ENCODE results near the gene BACE2. TPM values are rescaled to one million over a fixed set of nuclear protein-coding genes. Genes with fewer than 3 reads are reported as not detected.

The BACE2 gene
- total and polyA plus RNA-seq, 2 donors (not counting 3 experiments of a cell fraction or from before 2014, with no cell fraction given), result 113 to 184 TPM

DNA sequence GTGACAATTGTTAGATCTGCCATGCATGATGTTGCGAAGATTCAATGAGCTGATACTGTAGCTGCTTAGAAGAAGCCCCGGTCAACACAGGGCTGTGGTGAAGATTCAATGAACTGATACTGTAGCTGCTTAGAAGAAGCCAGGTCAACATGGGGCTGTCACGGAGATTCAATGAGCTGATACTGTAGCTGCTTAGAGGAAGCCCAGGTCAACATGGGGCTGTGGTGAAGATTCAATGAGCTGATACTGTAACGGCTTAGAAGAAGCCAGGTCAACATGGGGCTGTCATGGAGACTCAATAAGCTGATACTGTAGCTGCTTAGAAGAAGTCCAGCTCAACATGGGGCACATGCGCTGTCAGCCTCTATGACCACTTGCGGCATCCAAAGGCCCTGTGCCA is 18.8 kb upstream of the BACE2 start:
- Histone ChIP-seq H3K9ac (replicated peaks; ENCODE audit: extremely low read depth, insufficient read depth, low read length) (no peak overlapping the region), H3K4me1 (ENCODE audit: control insufficient read depth, extremely low read depth, insufficient read depth, low read length) (peaks cover 3% of the 10 kb centered on the region), H2AFZ (ENCODE audit: low read depth, low read length) (no peak overlapping the region), H4K20me1 (replicated peaks; ENCODE audit: control insufficient read depth, extremely low read depth, insufficient read depth, low read length) (no peaks in the 10 kb centered on the region), H3K27ac (ENCODE audit: insufficient read depth, low read depth, low read length) (no peak overlapping the region), H3K36me3 (ENCODE audit: control insufficient read depth in 2 of 2, extremely low read depth in 1 of 2, insufficient read depth in 2 of 2, low read length in 2 of 2) (no peaks in the 10 kb centered on the region), H3K9me1 (replicated peaks; ENCODE audit: control insufficient read depth, extremely low read depth, insufficient read depth, low read length) (no peaks in the 10 kb centered on the region), H3K4me3 (replicated peaks in 1 of 3; ENCODE audit: insufficient read depth in 1 of 3, low read depth in 1 of 3, low read length in 3 of 3) (no peak overlapping the region), H3K27me3 (ENCODE audit: control insufficient read depth in 2 of 2, insufficient read depth in 2 of 2, low read length in 2 of 2) (no peaks in the 10 kb centered on the region), H3K9me3 (replicated peaks; ENCODE audit: control insufficient read depth, insufficient read depth, low read length) (no peaks in the 10 kb centered on the region), H3K4me2 (ENCODE audit: insufficient read depth, low read length) (no peak overlapping the region), H3K79me2 (ENCODE audit: control insufficient read depth, insufficient read depth, low read length) (no peaks in the 10 kb centered on the region)
- intact Hi-C loops (cut with micrococcal nuclease) (no loop called here), dilution Hi-C loops (cut with MboI; ENCODE audit: extremely low pct_ligation_motif_present, low sequenced_read_pairs) (no loop called here)
- POLR2A ChIA-PET, result no interaction called here
- CTCF ChIA-PET, result no interaction called here
- no peak for FAIRE-seq
- DNase-seq (ENCODE audit: low read depth, low spot score), result no peak
- no TSS peak for BruUV-seq (replicated peaks)
- TF ChIP-seq JUN (IDR thresholded peaks at IDR 0.05; ENCODE audit: borderline replicate concordance, insufficient read depth, insufficient read length, low read depth), result no peak
- no peak for TF ChIP-seq MYC (IDR thresholded peaks at IDR 0.05; ENCODE audit: low read depth, low read length)
- TF ChIP-seq FOS (IDR thresholded peaks at IDR 0.05; ENCODE audit: borderline replicate concordance, insufficient read depth, low read length), result no peak
- TF ChIP-seq POLR2AphosphoS5 (IDR thresholded peaks at IDR 0.05; ENCODE audit: insufficient read depth, low read depth, low read length), result no peak
- TF ChIP-seq, protein P1, sequence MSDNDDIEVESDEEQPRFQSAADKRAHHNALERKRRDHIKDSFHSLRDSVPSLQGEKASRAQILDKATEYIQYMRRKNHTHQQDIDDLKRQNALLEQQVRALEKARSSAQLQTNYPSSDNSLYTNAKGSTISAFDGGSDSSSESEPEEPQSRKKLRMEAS (IDR thresholded peaks at IDR 0.05; ENCODE audit: insufficient read depth, insufficient read length), result no peak
- TF ChIP-seq, protein P2, sequence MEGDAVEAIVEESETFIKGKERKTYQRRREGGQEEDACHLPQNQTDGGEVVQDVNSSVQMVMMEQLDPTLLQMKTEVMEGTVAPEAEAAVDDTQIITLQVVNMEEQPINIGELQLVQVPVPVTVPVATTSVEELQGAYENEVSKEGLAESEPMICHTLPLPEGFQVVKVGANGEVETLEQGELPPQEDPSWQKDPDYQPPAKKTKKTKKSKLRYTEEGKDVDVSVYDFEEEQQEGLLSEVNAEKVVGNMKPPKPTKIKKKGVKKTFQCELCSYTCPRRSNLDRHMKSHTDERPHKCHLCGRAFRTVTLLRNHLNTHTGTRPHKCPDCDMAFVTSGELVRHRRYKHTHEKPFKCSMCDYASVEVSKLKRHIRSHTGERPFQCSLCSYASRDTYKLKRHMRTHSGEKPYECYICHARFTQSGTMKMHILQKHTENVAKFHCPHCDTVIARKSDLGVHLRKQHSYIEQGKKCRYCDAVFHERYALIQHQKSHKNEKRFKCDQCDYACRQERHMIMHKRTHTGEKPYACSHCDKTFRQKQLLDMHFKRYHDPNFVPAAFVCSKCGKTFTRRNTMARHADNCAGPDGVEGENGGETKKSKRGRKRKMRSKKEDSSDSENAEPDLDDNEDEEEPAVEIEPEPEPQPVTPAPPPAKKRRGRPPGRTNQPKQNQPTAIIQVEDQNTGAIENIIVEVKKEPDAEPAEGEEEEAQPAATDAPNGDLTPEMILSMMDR (IDR thresholded peaks at IDR 0.05; ENCODE audit: extremely low read depth in 1 of 2, insufficient read depth in 1 of 2, low read depth in 1 of 2, low read length in 2 of 2), result no peak
- TF ChIP-seq GATA2 (IDR thresholded peaks at IDR 0.05; ENCODE audit: insufficient read depth, insufficient read length, low read depth, low read length), result no peak
- no peak for TF ChIP-seq POLR2A (IDR thresholded peaks at IDR 0.05; ENCODE audit: low read depth, low read length)
- no peak for TF ChIP-seq EZH2 (IDR thresholded peaks at IDR 0.05; ENCODE audit: borderline replicate concordance, low read depth, low read length, severe bottlenecking)
